ENCODE measurements around the gene LZTS3.
"Not testable (repeated sequence)": the region's sequence is repeated elsewhere in the genome, so short reads cannot be mapped to it uniquely, and the experiment has no call there.

The LZTS3 gene

GRCh38 chr20:3166913-3167342, 6.4 kb downstream of the LZTS3 start:
- DNase-seq, result no peak

DNA sequence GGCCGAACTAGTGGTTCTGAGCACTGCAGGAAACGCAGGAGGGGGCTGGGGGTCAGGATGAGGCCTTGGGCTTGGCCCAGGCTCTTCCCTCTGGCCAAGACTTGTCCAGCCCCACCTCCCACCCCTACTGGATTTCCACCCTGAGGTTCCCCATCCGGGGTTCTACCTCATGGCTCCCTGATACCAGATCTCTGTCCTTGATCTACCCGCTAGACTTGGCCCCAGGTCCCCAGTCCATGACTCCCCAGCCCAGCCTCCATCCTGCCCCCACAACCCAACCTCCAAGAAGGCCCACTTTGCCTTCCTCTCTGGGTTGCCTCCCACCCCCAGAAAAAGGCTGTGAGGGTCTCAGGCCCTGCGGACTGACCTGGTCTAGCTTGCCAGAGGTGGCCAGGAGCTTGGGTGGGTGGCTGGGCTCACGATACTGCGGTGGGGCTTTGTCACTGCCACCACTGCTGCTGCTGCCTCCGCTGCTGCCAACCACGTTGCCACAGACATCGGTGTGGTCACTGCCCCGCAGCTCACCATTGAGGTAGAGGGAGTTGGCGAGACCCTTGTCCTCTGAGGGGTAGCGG, 6.9 kb downstream of the LZTS3 start:
- no peak for DNase-seq

- DNase-seq, result no peak
Observed at GRCh38 chr20:3165473-3166337, 7.6 kb downstream of the LZTS3 start.

GRCh38 chr20:3164763-3165410, 8.5 kb downstream of the LZTS3 start:
- DNase-seq, result no peak

DNA sequence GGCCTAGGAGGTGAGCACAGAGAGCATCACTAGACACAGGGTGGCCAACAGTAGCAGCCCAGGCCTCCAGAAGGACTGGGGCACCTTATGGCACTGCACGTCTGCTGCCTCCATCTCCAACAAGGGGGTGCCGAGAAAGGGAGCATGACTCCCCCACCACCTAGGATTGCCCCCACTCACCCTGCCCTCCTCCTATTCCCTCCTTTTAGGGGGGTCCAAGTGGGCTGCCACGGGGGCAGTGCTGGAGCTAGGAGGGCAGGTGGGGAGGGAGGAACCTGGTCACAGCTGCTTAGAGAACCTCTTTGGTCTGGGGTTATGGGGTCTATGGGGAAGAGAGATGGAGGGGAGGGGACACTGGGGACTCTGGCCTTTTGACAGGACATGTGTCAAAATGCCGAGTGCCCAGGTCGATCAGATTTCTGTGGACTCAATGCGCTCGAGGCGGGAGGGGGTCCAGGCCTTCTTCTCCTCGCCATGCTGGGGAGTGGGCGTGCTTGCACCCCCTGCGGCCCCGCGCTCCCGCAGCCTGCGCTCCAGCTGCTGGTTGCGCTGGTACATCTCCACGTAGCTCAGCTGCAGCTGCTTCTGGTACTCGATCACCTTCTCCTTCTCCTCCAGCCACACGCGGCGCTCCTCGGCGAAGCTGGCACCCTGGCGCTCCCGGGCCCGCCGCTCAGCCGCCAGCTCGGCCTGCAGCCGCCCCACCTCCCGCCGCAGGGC, 9.1 kb downstream of the LZTS3 start:
- DNase-seq, result no peak

DNA sequence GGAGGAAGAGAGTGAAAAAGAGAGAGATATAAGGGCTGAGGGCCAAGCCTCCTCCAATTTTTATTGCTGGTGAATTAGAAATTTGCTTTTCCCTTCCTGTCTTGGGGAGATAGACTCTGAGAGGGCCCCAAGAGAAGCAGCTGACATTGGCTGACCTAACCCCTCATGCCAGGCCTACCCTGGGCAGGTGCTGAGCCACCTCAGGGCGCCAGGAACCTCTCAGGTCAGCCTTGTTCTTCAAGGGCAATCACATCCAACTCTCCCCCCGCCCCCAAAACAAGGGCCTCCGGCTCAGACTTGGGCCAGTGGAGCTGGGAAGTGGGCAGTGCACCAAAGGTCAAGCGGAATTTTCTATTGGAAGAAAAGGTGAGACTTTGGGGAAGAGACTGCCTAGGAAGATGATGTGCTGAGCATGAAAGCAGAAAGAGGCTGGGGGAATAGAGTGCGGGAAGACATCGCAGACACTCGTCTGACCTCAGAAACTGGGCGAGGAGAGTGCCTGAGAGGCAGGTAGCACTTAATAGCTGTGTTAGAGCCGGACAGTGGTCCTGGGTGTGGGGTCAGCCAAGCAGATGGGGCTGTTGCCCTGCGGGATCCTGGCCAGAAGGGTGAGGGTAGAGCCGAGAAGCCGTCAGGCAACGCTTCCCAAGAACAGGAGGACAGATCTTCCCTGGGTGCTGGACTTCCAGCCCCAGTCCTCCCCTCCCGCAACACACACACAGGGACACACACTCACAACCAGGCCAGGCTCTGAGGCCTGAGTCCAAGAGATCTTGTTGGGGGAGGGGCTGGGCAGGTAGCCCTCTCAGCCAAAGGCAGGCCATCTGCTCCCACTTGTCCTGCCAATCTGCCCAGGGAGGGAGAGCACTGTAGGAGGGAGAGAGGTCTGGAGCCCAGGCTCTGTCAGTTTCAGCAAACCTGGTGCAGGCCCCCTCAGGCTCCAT, 10.0 kb downstream of the LZTS3 start:
- no peak for DNase-seq

GRCh38 chr20:3162080-3162611, 11.2 kb downstream of the LZTS3 start:
- no peak for DNase-seq

GRCh38 chr20:3161316-3162079, 11.9 kb downstream of the LZTS3 start:
- DNase-seq, result no peak

DNA sequence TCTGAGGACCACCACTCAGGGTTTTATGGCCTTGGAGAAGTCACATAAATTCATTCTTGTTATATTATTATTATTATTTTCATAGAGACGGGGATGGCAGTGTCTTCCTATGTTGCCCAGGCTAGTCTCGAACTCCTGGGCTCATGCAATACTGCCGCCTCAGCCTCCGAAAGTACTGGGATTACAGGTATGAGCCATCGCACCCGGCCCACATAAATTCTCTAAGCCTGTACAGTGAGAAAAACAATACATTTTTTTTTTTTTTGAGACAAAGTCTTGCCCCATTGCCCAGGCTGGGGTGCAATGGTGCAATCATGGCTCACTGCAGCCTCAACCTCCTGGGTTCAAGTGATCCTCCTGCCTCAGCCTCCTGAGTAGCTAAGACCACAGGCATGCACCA, 12.9 kb downstream of the LZTS3 start:
- DNase-seq, result no peak

GRCh38 chr20:3158968-3159431, 14.3 kb downstream of the LZTS3 start:
- no peak for DNase-seq

DNA sequence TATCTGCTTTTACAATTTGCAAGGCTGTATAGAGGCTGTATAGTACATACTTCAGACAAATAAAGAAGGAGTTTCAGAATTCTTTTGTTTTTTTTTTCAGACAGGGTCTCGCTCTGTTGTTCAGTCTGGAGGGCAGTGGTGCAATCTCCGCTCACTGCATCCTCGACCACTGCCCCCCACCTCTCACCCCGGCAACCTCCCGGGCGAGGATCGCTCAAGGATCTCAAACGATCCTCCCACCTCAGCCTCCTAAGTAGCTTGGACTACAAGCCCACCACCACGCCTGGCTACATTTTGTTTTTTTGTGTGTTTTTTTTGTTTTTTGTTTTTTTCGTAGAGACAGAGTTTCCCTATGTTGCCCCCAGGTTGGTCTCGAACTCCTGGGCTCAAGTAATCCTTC, 15.5 kb downstream of the LZTS3 start:
- DNase-seq, result no peak

DNA sequence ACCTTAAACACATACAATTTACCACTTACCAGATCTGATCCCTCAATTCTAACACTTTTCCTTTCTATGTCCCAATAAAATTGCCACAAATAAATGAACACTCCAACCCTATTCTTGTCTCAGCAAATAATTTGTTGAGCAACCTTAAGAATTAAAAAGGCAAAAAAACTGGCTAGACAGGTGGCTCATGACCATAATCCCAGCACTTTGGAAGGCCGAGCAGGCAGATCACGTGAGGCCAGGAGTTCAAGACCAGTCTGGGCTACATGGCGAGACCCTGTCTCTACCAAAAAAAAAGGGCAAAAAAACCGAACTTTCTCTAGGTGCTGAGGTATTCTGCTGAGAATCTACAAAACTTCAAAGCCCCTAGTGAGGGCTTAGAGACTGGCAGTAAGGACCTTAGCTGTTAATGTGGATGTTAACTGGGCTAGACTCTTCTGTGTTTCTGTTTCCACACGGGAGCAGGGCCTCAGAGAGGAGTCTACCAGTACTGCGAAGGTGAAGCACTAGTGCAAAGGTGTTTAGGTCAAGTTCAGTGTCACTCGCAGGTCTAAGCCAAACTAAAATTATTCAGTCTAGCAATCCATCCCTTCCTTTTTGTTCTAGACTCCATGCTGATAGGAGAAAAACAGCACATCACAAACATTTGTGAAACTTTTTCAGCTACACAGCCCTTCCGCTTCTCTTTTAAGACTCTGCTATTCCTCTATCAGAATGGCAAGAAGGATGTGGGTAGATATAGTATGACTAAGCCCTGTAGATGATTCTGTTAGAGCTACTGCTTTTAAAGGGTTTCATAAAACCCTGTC, 16.3 kb downstream of the LZTS3 start:
- DNase-seq, result no peak

DNA sequence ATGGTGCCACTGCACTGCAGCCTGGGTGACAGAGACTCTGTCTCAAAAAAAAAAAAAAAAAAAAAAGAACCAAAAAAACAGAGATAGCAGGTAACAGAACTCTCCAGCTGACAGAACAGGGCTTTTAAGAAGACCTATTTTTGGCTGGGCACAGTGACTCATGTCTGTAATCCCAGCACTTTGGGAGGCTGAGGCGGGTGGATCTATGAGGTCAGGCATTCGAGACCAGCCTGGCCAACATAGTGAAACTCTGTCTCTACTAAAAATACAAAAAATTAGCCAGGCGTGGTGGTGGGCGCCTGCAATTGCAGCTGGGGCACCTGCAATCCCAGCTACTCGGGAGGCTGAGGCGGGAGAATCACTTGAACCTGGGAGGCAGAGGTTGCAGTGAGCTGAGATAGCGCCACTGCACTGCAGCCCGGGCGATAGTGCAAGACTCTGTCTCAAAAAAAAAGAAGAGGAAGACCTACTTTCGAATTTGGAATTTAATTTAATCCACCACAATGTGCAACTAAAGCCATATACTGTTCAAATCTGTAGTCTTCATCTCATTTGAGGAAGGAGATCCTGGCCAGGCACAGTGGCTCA, 21.2 kb downstream of the LZTS3 start:
- not testable (repeated sequence) for DNase-seq

- DNase-seq, result no peak
Observed at GRCh38 chr20:3150908-3151307, 22.4 kb downstream of the LZTS3 start.

- no peak for DNase-seq
Observed at GRCh38 chr20:3146732-3147341, 26.5 kb downstream of the LZTS3 start.

- no peak for DNase-seq
Observed at GRCh38 chr20:3141757-3142156, 31.6 kb downstream of the LZTS3 start.

- no peak for DNase-seq
Observed at GRCh38 chr20:3137492-3137891, 35.9 kb downstream of the LZTS3 start.

DNA sequence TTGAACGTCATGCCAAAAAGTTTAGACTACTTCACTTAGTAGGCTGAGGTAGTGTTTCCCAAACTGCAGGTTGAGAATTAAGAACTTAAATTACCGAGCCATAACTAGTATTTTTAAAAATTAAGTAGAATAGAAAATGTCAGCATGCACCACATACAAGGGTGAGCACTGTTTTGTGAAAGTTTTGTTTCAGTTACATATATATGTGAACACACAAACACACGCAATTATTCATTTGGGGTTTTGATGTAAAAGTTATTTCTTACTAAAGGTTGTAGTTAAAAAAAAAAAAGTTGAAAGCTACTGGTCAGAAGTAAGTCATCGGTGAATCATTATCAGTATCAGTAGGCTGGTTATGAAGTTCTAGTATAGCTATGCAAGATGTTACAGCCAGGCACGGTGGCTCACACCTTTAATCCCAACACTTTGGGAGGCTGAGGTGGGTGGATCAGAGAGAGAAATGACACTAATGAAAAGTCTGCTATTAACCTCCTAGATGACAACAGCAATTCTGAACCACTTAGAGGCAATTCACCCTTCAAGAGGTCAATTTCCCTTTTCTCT, 37.8 kb downstream of the LZTS3 start:
- DNase-seq, result no peak

DNA sequence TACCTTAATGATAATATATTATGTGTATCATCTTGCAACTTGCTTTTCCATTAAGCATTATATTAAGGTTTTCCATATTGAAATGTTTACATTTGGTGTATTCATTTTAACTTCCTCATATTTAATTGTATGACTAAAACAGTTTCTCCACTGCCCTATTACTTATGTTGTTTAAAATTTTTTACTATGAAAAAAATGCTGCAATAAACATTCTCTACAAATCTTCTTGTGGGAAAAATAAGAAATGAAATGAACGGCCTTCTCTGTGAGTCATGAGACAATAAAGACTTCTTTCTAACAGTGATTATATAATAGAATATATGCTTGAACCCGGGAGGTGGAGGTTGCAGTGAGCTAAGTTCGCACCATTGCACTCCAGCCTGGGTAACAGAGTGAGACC, 39.2 kb downstream of the LZTS3 start:
- no peak for DNase-seq

All from GOT3 (cell line).